Measurements from ENCODE around the gene SPAG4. TPM values are rescaled to one million over a fixed set of nuclear protein-coding genes. Genes with fewer than 3 reads are reported as not detected.
A peak's percentile ranks its signal among the peaks of the same experiment; 100 is the strongest.

Gene SPAG4
- total RNA-seq, 6 donors from 2014 or later, result 2.7 to 48.2 (median 4.8) TPM

- WGBS, 2 donors, result 65 to 78% methylated on average over 3 of the region's 3 CpGs
- TF ChIP-seq CTCF (IDR thresholded peaks at IDR 0.05) (no peak), POLR2A (IDR thresholded peaks at IDR 0.05) (no peak)
- peaks cover 3 to 33% (median 24%) of the 10 kb centered on the region in 4 donors for H3K36me3 ChIP-seq
These were observed 35.0 kb downstream of the SPAG4 start for GRCh38 chr20:35650632-35651031.

GRCh38 chr20:35651958-35652357 lies 36.3 kb downstream of the SPAG4 start:
- peaks cover 3 to 38% (median 24%) of the 10 kb centered on the region in 4 donors for H3K36me3 ChIP-seq
- DNase-seq (no peak), ATAC-seq (ENCODE audit: low FRiP score in 2 of 2) (no peak)
- no peak overlapping the region for H3K4me3 ChIP-seq
- TF ChIP-seq CTCF (IDR thresholded peaks at IDR 0.05), result no peak
- no peak for TF ChIP-seq POLR2A (IDR thresholded peaks at IDR 0.05)
- no peak for TF ChIP-seq EP300 (IDR thresholded peaks at IDR 0.05)
- no peak for TF ChIP-seq POLR2AphosphoS5 (IDR thresholded peaks at IDR 0.05)
- H3K27me3 ChIP-seq, result no peaks in the 10 kb centered on the region
- H3K9me3 ChIP-seq, result no peaks in the 10 kb centered on the region
- H3K27ac ChIP-seq, result no peak overlapping the region
- H3K4me1 ChIP-seq, result peaks cover 6 to 28% (median 20%) of the 10 kb centered on the region in 4 donors

More at GRCh38 chr20:35650632-35651031, 35.0 kb downstream of the SPAG4 start:
- H3K4me1 ChIP-seq, result peaks cover 0 to 21% (median 15%) of the 10 kb centered on the region in 4 donors
- no peak overlapping the region for H3K4me3 ChIP-seq
- H3K27ac ChIP-seq, result peak overlapping the region in 1 of 4 donors; percentile 37
- H3K9me3 ChIP-seq, result no peaks in the 10 kb centered on the region
- no peak for DNase-seq
- ATAC-seq (ENCODE audit: low FRiP score in 2 of 2), result no peak
- H3K27me3 ChIP-seq, result no peaks in the 10 kb centered on the region

- DNase-seq (peak in 1 of 2 donors; percentile 58), ATAC-seq (ENCODE audit: low FRiP score in 2 of 2) (no peak)
- no peak overlapping the region for H3K27ac ChIP-seq
- H3K27me3 ChIP-seq, result no peaks in the 10 kb centered on the region
- H3K4me1 ChIP-seq, result peaks cover 15 to 37% (median 29%) of the 10 kb centered on the region in 4 donors
- H3K9me3 ChIP-seq, result no peaks in the 10 kb centered on the region
- 94% methylated on average over 11 to 13 of the region's 13 CpGs for WGBS, 2 donors
- H3K36me3 ChIP-seq, result peaks cover 3 to 38% (median 24%) of the 10 kb centered on the region in 4 donors
- TF ChIP-seq CTCF (IDR thresholded peaks at IDR 0.05), result no peak
- no peak overlapping the region for H3K4me3 ChIP-seq
These were observed 37.2 kb downstream of the SPAG4 start for GRCh38 chr20:35652641-35653429.

- Histone ChIP-seq H3K4me1 (peaks cover 19 to 42% (median 32%) of the 10 kb centered on the region in 4 donors), H3K27ac (no peak overlapping the region), H3K9me3 (no peaks in the 10 kb centered on the region), H3K36me3 (peaks cover 3 to 38% (median 24%) of the 10 kb centered on the region in 4 donors), H3K27me3 (no peaks in the 10 kb centered on the region), H3K4me3 (no peak overlapping the region)
- no peak for TF ChIP-seq POLR2A (IDR thresholded peaks at IDR 0.05)
- TF ChIP-seq POLR2AphosphoS5 (IDR thresholded peaks at IDR 0.05), result no peak
- TF ChIP-seq CTCF (IDR thresholded peaks at IDR 0.05), result no peak
- TF ChIP-seq EP300 (IDR thresholded peaks at IDR 0.05), result no peak
- WGBS, 2 donors, result 98 to 100% methylated on average over 3 of the region's 3 CpGs
- DNase-seq (no peak), ATAC-seq (ENCODE audit: low FRiP score in 2 of 2) (no peak)
These were observed 37.8 kb downstream of the SPAG4 start for GRCh38 chr20:35653430-35653734.

GRCh38 chr20:35653893-35654292 lies 38.3 kb downstream of the SPAG4 start:
- no peaks in the 10 kb centered on the region for H3K27me3 ChIP-seq
- peaks cover 21 to 42% (median 35%) of the 10 kb centered on the region in 4 donors for H3K4me1 ChIP-seq
- H3K4me3 ChIP-seq, result no peak overlapping the region
- no peaks in the 10 kb centered on the region for H3K9me3 ChIP-seq
- no peak overlapping the region for H3K27ac ChIP-seq
- no peak for TF ChIP-seq EP300 (IDR thresholded peaks at IDR 0.05)
- TF ChIP-seq POLR2A (IDR thresholded peaks at IDR 0.05), result no peak
- no peak for TF ChIP-seq CTCF (IDR thresholded peaks at IDR 0.05)
- TF ChIP-seq POLR2AphosphoS5 (IDR thresholded peaks at IDR 0.05), result no peak
- 91 to 96% methylated on average over 4 of the region's 4 CpGs for WGBS, 2 donors
- peaks cover 3 to 38% (median 24%) of the 10 kb centered on the region in 4 donors for H3K36me3 ChIP-seq
- ATAC-seq (ENCODE audit: low FRiP score in 2 of 2) (no peak), DNase-seq (no peak)
